Fibroblast of lung (primary cell): ENCODE results near the gene TIGD7.

Source experiments
- EZH2 ChIP-seq: IDR thresholded peaks from 2 replicates; pipeline ENCODE4 v1.5.1; 2012; ENCODE audit warnings: low read length, control low read depth, mild to moderate bottlenecking; ENCODE audit errors: missing control alignments
- TF ChIP-seq, protein P1 (sequence below), 2 donors: IDR thresholded peaks in 1 of 2; conservative IDR thresholded peaks in 1 of 2; 1 replicate in 1 of 2; 2 replicates in 1 of 2; pipeline ENCODE4 v1.5.1; 2011 to 2012; ENCODE audit warnings: low read length in 2 of 2, control low read depth in 1 of 2, inconsistent platforms in 1 of 2, low read depth in 1 of 2, mild to moderate bottlenecking in 1 of 2

DNA sequence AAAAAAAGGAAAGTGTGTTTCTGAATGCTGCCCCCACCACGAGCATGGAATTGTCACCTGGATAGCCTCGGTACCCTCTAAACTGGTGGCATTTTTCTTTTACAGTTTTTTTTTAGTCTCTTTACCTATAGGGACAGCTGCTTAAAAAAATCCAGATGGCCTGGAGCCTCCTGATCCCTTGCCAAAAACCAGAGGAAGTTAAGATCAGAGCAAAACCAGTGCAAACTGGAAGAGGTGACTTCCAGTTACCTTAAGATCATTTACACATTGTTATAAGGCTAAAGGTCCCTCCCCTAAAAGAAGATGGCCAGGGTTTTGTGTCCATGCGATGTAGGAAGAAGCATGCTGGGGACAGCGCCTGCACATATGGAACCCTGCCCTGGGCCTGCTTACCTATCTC is 52.3 kb downstream of the TIGD7 start:
- TF ChIP-seq, protein P1, sequence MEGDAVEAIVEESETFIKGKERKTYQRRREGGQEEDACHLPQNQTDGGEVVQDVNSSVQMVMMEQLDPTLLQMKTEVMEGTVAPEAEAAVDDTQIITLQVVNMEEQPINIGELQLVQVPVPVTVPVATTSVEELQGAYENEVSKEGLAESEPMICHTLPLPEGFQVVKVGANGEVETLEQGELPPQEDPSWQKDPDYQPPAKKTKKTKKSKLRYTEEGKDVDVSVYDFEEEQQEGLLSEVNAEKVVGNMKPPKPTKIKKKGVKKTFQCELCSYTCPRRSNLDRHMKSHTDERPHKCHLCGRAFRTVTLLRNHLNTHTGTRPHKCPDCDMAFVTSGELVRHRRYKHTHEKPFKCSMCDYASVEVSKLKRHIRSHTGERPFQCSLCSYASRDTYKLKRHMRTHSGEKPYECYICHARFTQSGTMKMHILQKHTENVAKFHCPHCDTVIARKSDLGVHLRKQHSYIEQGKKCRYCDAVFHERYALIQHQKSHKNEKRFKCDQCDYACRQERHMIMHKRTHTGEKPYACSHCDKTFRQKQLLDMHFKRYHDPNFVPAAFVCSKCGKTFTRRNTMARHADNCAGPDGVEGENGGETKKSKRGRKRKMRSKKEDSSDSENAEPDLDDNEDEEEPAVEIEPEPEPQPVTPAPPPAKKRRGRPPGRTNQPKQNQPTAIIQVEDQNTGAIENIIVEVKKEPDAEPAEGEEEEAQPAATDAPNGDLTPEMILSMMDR (conservative IDR thresholded peaks at IDR 0.05 in 1 of 2, IDR thresholded peaks at IDR 0.05 in 1 of 2; ENCODE audit: low read depth in 1 of 2, low read length in 2 of 2), result no peak
- TF ChIP-seq EZH2, result no peak
